Fibroblast of skin of left quadriceps (primary cell): Measurements from ENCODE around the gene SESN3.
"Not testable (repeated sequence)": the region's sequence is repeated elsewhere in the genome, so short reads cannot be mapped to it uniquely, and the experiment has no call there.

ENCODE experiments used
- DNase-seq, 2 experiments: peaks; one replicate each; pipeline ENCODE4 v3.0.0-alpha.2; 2013; ENCODE audit warnings: low read depth in 2 of 2

Gene SESN3

GRCh38 chr11:95251896-95252295 lies 20.9 kb upstream of the SESN3 start:
- not testable (repeated sequence) for DNase-seq

GRCh38 chr11:95248666-95249467 lies 17.9 kb upstream of the SESN3 start:
- DNase-seq, result no peak

GRCh38 chr11:95247883-95248282 lies 16.9 kb upstream of the SESN3 start:
- DNase-seq, result no peak

GRCh38 chr11:95247127-95247684 lies 16.2 kb upstream of the SESN3 start:
- DNase-seq, result no peak

- no peak for DNase-seq
Observed at GRCh38 chr11:95245581-95245980, 14.6 kb upstream of the SESN3 start.

- no peak for DNase-seq
Observed at GRCh38 chr11:95245038-95245437, 14.0 kb upstream of the SESN3 start.

- DNase-seq, result no peak
Observed at GRCh38 chr11:95243673-95244072, 12.7 kb upstream of the SESN3 start.

- no peak for DNase-seq
Observed at GRCh38 chr11:95242845-95243605, 12.0 kb upstream of the SESN3 start.

GRCh38 chr11:95242091-95242844 lies 11.3 kb upstream of the SESN3 start:
- no peak for DNase-seq

- DNase-seq, result no peak
Observed at GRCh38 chr11:95241681-95242081, 10.7 kb upstream of the SESN3 start.

GRCh38 chr11:95239871-95240649 lies 9.1 kb upstream of the SESN3 start:
- DNase-seq, result no peak

- no peak for DNase-seq
Observed at GRCh38 chr11:95232666-95233065, 1.7 kb upstream of the SESN3 start.

GRCh38 chr11:95231881-95232605 lies 1.0 kb upstream of the SESN3 start:
- no peak for DNase-seq

- no peak for DNase-seq
Observed at GRCh38 chr11:95230810-95231126, 234 bp downstream of the SESN3 start.

GRCh38 chr11:95229993-95230809 lies 801 bp downstream of the SESN3 start:
- no peak for DNase-seq

GRCh38 chr11:95229199-95229992 lies 1.6 kb downstream of the SESN3 start:
- DNase-seq, result no peak

GRCh38 chr11:95228081-95228749 lies 2.8 kb downstream of the SESN3 start:
- DNase-seq, result no peak

- not testable (repeated sequence) for DNase-seq
Observed at GRCh38 chr11:95227060-95227459, 3.9 kb downstream of the SESN3 start.
